Glutamatergic neuron (in vitro differentiated cells): ENCODE measurements around the gene SNAP25. TPM values are rescaled to one million over a fixed set of nuclear protein-coding genes. Genes with fewer than 3 reads are reported as not detected.

Experiments used
- DNase-seq: peaks from one replicate; pipeline ENCODE4 v3.0.0; 2022
- H3K27ac Mint-ChIP-seq: one replicate; pipeline ENCODE4 v1.8.0; 2020; ENCODE audit warnings: mild to moderate bottlenecking, mixed read lengths, inconsistent platforms; ENCODE audit not compliant: unreplicated experiment
- H3K27me3 Mint-ChIP-seq: one replicate; pipeline ENCODE4 v1.8.0; 2020; ENCODE audit warnings: mild to moderate bottlenecking, moderate library complexity, mixed read lengths, inconsistent platforms; ENCODE audit not compliant: unreplicated experiment
- H3K36me3 Mint-ChIP-seq: one replicate; pipeline ENCODE4 v1.8.0; 2020; ENCODE audit warnings: mild to moderate bottlenecking, mixed read lengths, inconsistent platforms; ENCODE audit not compliant: unreplicated experiment
- H3K4me1 Mint-ChIP-seq: one replicate; pipeline ENCODE4 v1.8.0; 2020; ENCODE audit warnings: mild to moderate bottlenecking, low read depth, mixed read lengths, inconsistent platforms; ENCODE audit not compliant: unreplicated experiment
- H3K4me3 Mint-ChIP-seq: one replicate; pipeline ENCODE4 v1.8.0; 2020; ENCODE audit warnings: mild to moderate bottlenecking, mixed read lengths, inconsistent platforms; ENCODE audit not compliant: unreplicated experiment
- H3K9me3 Mint-ChIP-seq: one replicate; pipeline ENCODE4 v1.8.0; 2020; ENCODE audit warnings: mild to moderate bottlenecking, moderate library complexity, mixed read lengths, inconsistent platforms; ENCODE audit not compliant: unreplicated experiment
- total RNA-seq: library from RNA; stranded (reverse); fragmentation: NEBNext Ultra II Directional; extraction: Animal tissue kit (Norgen Biotek cat#: 25700); gene quantifications from one replicate; pipeline ENCODE4 v1.2.1, GENCODE V29; 2021; ENCODE audit not compliant: unreplicated experiment
- TF ChIP-seq, protein P1 (sequence below): fragments of 200-600 bp; sonication (generic); IDR thresholded peaks from one replicate; pipeline ENCODE4 v1.5.0; 2021; ENCODE audit not compliant: partially characterized antibody, unreplicated experiment

Gene SNAP25
- total RNA-seq, 1 donor from 2014 or later = 61.0 TPM

DNA sequence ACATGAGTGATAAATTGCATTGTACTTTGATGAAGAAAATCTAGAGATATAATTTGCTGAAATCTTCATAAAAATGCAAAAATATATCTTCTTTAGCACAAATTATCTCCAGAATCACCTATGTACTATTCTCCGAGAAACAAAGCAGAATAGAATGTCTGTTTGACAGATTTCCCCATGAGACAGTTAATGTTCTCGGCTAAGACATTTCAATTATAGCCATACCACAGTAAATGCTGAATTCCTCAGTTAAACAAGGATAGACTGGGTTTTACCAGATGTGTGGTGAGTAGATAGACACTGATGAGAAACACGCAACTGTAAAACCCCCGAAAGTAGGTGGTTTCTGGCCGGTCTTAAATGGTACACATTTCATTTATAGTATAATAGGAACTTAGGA is 69.8 kb downstream of the SNAP25 start:
- no peak overlapping the region for H3K4me3 Mint-ChIP-seq
- H3K27me3 Mint-ChIP-seq = no peaks in the 10 kb centered on the region
- no peak for DNase-seq
- H3K9me3 Mint-ChIP-seq = peaks cover 3% of the 10 kb centered on the region
- H3K4me1 Mint-ChIP-seq = peaks cover 19% of the 10 kb centered on the region
- no peak overlapping the region for H3K27ac Mint-ChIP-seq
- TF ChIP-seq, protein P1, sequence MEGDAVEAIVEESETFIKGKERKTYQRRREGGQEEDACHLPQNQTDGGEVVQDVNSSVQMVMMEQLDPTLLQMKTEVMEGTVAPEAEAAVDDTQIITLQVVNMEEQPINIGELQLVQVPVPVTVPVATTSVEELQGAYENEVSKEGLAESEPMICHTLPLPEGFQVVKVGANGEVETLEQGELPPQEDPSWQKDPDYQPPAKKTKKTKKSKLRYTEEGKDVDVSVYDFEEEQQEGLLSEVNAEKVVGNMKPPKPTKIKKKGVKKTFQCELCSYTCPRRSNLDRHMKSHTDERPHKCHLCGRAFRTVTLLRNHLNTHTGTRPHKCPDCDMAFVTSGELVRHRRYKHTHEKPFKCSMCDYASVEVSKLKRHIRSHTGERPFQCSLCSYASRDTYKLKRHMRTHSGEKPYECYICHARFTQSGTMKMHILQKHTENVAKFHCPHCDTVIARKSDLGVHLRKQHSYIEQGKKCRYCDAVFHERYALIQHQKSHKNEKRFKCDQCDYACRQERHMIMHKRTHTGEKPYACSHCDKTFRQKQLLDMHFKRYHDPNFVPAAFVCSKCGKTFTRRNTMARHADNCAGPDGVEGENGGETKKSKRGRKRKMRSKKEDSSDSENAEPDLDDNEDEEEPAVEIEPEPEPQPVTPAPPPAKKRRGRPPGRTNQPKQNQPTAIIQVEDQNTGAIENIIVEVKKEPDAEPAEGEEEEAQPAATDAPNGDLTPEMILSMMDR = no peak
- no peaks in the 10 kb centered on the region for H3K36me3 Mint-ChIP-seq

DNA sequence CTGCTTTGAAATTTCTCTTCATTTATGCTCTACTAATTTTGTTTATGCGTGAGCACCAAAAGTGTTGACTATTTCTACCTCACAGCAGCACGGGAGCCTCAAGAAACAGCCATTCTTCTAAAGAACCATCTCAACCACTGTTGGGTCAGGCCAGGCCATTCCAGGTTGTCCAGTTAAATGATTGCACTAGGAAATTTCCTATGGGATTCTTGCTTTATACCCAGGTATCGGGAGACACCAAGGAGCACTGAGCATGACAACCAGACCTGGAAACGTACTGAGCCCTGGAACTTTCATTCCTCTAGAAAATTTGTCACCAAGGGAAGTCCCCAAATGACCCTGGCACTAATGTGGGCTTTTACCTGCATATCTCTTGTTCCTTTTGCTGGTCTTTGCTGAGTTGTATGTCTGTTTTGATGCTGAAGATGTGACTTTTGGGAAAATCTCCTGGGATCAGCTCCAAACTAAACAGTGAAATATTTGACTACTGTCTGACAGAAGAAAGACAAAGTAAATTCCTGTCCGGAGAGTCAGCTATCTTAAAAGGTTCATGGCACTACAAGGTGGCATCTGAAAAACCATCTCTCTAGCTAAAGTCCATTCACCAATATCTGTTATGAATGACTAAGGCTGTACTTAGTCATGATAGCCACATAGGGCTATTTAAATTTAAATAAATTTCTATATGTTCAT is 70.5 kb downstream of the SNAP25 start:
- H3K36me3 Mint-ChIP-seq = no peaks in the 10 kb centered on the region
- no peak overlapping the region for H3K4me3 Mint-ChIP-seq
- DNase-seq = no peak
- no peak overlapping the region for H3K27ac Mint-ChIP-seq
- H3K4me1 Mint-ChIP-seq = peaks cover 20% of the 10 kb centered on the region
- TF ChIP-seq, protein P1 = no peak
- peaks cover 3% of the 10 kb centered on the region for H3K9me3 Mint-ChIP-seq
- no peaks in the 10 kb centered on the region for H3K27me3 Mint-ChIP-seq

DNA sequence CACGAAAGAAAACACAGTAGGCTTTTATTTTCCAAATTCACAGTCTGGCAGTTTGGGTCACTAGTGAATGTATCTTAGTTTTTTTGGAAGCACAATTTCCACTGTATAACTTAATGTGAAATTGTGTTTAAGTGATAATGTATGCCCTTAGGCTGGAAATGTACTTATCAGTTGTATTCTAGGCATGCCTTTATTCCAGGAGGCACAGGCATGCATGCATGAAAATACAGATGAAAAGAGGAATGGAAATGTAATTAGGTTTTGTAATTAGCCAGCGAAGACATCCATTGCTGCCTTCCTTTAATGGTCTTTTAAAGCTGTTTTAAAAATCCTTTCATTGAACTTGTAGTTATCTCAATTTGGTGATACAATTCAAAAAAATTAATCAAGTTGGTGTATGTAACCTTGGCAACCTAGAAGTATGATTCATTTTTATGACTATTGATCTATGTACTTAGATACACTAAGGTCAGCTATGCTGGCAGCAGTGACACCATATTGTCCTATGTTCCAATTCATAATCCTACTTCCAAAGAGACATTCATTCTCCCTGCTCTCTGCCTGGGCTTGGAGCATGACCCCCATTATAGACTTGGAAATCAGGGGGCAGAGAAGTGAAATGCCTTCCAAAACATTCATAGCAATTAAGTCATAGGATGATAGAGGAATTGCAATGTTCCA is 73.1 kb downstream of the SNAP25 start:
- TF ChIP-seq, protein P1 = no peak
- Mint-ChIP-seq H3K27me3 (no peaks in the 10 kb centered on the region), H3K4me3 (no peak overlapping the region), H3K9me3 (peaks cover 3% of the 10 kb centered on the region), H3K36me3 (no peaks in the 10 kb centered on the region), H3K27ac (no peak overlapping the region), H3K4me1 (peaks cover 20% of the 10 kb centered on the region)
- DNase-seq = no peak

DNA sequence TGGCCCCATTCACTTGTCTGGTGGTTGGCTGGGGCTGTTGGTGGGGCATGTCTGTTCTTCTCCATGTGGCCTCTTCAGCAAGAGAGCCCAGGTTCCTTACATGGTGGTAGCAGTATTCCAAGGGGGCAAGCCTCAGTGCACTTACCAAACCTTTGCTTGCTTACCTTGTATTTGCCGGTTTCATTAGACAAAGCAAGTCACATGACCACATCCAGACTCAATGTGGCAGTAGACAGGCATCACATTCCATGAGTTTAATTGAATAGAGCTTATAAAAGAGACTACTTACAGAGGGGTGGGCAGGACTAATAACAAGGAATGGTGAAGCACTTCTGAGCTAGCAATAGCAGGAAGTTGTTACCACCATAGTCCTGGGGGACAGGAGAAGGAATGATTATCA is 78.6 kb downstream of the SNAP25 start:
- no peaks in the 10 kb centered on the region for H3K9me3 Mint-ChIP-seq
- H3K4me3 Mint-ChIP-seq = no peak overlapping the region
- H3K36me3 Mint-ChIP-seq = no peaks in the 10 kb centered on the region
- no peak for DNase-seq
- peaks cover 13% of the 10 kb centered on the region for H3K4me1 Mint-ChIP-seq
- no peak overlapping the region for H3K27ac Mint-ChIP-seq
- TF ChIP-seq, protein P1 = no peak
- no peaks in the 10 kb centered on the region for H3K27me3 Mint-ChIP-seq

DNA sequence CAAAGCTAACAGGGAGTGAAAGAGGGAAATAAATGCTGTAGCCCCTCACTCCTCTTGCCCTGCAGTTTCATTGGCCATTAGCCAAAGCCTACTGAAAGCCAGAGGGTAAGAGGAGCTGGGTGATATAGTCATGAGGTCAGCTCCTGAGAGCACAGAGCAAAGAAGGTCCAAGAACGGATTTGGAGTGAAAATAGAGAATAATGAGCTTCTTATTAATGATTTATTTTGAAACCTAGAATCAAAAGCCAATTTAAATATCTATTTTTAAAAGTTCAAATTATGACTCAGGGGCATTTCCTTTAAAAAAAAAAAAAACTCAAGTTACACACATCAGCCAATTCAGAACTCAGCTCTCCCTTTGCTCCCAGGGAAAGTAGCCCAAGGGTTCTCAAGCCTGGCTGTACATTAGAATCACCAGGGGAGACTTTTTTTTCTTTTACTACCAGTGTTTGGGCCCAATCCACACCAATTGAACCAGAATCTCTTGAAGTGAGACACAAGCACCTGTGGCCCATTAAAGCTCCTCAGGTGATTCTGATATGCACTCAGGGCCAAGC is 79.1 kb downstream of the SNAP25 start:
- TF ChIP-seq, protein P1 = no peak
- H3K27me3 Mint-ChIP-seq = no peaks in the 10 kb centered on the region
- H3K27ac Mint-ChIP-seq = no peak overlapping the region
- H3K36me3 Mint-ChIP-seq = no peaks in the 10 kb centered on the region
- DNase-seq = no peak
- H3K4me3 Mint-ChIP-seq = no peak overlapping the region
- peaks cover 8% of the 10 kb centered on the region for H3K4me1 Mint-ChIP-seq
- H3K9me3 Mint-ChIP-seq = no peaks in the 10 kb centered on the region
